Pancreas (tissue), 10 donors: Measurements from ENCODE around the gene GLT8D2. TPM values are rescaled to one million over a fixed set of nuclear protein-coding genes. Genes with fewer than 3 reads are reported as not detected.

Experiments used
- ATAC-seq, 4 donors: fragments of 200-7000 bp; cut with Tn5 transposase; one replicate each; pipeline versions ENCODE4 v1.8.0 to v1.9.1; 2020; ENCODE audit warnings: mild to moderate bottlenecking in 4 of 4, moderate library complexity in 4 of 4
- DNase-seq, 6 donors: peaks; one replicate each; pipeline ENCODE4 v3.0.0-alpha.2; 2020
- FAIRE-seq: peaks from 2 replicates; lab custom pipeline; 2012; peaks lifted over from hg19 to GRCh38; lab: Jason Lieb, UNC
- H3K27ac ChIP-seq, 4 donors: fragments of 200-600 bp; sonication (generic); 1 replicate in 3 of 4; 2 replicates in 1 of 4; pipeline versions ENCODE4 v1.5.0 to v1.8.0; 2020
- H3K27me3 ChIP-seq, 4 donors: fragments of 200-600 bp; one replicate each; pipeline ENCODE4 v1.8.0; 2021
- H3K36me3 ChIP-seq, 3 donors: fragments of 200-600 bp; sonication (generic) in 1 of 3; one replicate each; pipeline versions ENCODE4 v1.5.0 to v1.8.0; 2020 to 2021
- H3K4me1 ChIP-seq, 3 donors: fragments of 200-600 bp; one replicate each; pipeline ENCODE4 v1.8.0; 2021
- H3K4me3 ChIP-seq, 4 donors: fragments of 200-600 bp; sonication (generic) in 2 of 4; one replicate each; pipeline versions ENCODE4 v1.5.0 to v1.8.0; 2020 to 2021
- H3K9me3 ChIP-seq, 4 donors: fragments of 200-600 bp; one replicate each; pipeline ENCODE4 v1.8.0; 2021
- WGBS, 2 donors: extraction: QIAGEN DNeasy Blood & Tissue Kit; methylation state at CpG; one replicate each; pipeline ENCODE4 v1.1.7; 2013; 5-methylcytosine and 5-hydroxymethylcytosine counted together
- intact Hi-C, 3 donors: fragments of 100-400 bp; cut with DNase I; formaldehyde crosslinking; loops; one replicate each; pipeline versions ENCODE4 v1.11.1 to v1.14.2; 2022
- polyA plus RNA-seq, 2 donors: library from polyadenylated mRNA; stranded (reverse); fragments of 200-250 nt; gene quantifications; one replicate each; pipeline ENCODE4 v1.2.3, GENCODE V29; 2013
- total RNA-seq, 6 donors: library from RNA; stranded (reverse); fragmentation: NEBNext Ultra II Directional in 4 of 6; extraction: Animal tissue kit (Norgen Biotek cat#: 25700) in 4 of 6; gene quantifications; one replicate each; pipeline versions ENCODE4 v1.2.1 to v1.2.4, GENCODE V29; 2021 to 2023
- TF ChIP-seq, protein P1 (sequence below), 4 donors: fragments of 200-600 bp; sonication (generic) in 3 of 4; IDR thresholded peaks; one replicate each; pipeline versions ENCODE4 v1.5.0 to v1.8.0; 2021; ENCODE audit warnings: antibody characterized with exemption in 4 of 4
- donor health status: healthy with polysubstance abuse.
- donor health status: DM: no; HTN: no; CAD: no; lungs with moderate emphysema.
- donor health status: DM: no; HTN: no; CAD: no.
- donor health status: control.
- donor health status: control.
- donor health status: Bipolar disorder and iron deficiency.
- donor health status: DM: yes; HTN: yes; CAD: no.
- donor health status: DM: no; HTN: no; CAD: no.
- donor health status: DM: no; HTN: no; CAD: no.
- donor health status: DM: yes; HTN: yes; CAD: no.

The GLT8D2 gene
- total and polyA plus RNA-seq, 8 donors: 0.32 to 5.3 (median 2.3) TPM

DNA sequence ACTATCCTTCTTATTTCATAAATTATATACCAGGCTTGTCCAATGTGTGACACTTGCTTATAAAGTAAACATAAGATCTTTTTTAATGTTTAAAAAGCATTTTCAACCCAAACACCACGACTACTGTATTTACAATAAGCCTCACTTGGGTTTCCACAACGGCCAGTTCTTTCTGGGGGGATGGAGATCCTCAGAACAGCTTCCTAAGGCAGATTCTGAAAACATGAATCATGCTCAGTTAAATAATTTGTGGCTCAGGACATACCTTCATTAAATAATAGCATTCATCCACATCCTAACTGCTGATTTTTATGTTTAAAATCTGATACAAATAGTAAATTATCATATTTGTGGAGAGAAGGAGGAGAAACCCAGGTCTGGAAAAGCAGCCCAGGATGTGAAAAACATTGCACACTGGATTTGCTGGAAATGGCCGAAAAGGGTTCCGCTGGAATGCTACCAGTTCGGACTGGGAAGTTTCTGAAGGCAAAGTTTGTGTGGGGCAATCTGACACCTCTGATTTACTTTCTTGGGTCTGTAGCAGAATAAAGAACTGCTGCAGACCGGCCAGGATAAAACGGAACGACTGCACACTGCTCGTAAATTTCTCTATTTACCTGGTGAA lies 597 bp downstream of the GLT8D2 start:
- H3K4me3 ChIP-seq: peak overlapping the region in 2 of 4 donors; percentile 20 to 41
- no peaks in the 10 kb centered on the region for H3K27me3 ChIP-seq
- intact Hi-C loops: no loop called here
- DNase-seq (no peak), FAIRE-seq (no peak), ATAC-seq (peak in 1 of 4 donors; percentile 24)
- H3K27ac ChIP-seq: peak overlapping the region in 1 of 4 donors; percentile 2
- 24 to 26% methylated on average over 9 of the region's 9 CpGs for WGBS, 2 donors
- H3K9me3 ChIP-seq: no peaks in the 10 kb centered on the region
- peaks cover 0 to 2% (median 0%) of the 10 kb centered on the region in 3 donors for H3K4me1 ChIP-seq
- H3K36me3 ChIP-seq: no peaks in the 10 kb centered on the region
- TF ChIP-seq, protein P1, sequence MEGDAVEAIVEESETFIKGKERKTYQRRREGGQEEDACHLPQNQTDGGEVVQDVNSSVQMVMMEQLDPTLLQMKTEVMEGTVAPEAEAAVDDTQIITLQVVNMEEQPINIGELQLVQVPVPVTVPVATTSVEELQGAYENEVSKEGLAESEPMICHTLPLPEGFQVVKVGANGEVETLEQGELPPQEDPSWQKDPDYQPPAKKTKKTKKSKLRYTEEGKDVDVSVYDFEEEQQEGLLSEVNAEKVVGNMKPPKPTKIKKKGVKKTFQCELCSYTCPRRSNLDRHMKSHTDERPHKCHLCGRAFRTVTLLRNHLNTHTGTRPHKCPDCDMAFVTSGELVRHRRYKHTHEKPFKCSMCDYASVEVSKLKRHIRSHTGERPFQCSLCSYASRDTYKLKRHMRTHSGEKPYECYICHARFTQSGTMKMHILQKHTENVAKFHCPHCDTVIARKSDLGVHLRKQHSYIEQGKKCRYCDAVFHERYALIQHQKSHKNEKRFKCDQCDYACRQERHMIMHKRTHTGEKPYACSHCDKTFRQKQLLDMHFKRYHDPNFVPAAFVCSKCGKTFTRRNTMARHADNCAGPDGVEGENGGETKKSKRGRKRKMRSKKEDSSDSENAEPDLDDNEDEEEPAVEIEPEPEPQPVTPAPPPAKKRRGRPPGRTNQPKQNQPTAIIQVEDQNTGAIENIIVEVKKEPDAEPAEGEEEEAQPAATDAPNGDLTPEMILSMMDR (IDR thresholded peaks at IDR 0.05): no peak

DNA sequence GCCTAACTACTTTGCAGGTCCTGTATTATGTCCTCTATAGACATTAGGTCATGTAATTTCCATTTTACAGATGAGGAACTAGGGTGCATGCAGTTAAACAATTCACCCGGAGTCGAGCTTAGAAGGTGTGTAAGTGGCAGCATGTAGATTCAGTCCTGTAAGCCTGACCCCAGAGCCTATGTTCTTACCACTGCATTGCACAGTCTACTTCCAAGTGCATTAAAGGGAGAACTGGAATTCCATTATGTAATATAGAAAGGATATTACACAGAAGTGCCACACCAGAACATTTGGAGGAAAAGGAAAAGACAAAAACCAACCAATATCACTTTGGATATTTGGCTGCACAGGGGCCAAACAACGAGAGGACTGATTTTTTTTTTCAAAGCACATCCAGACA lies 1.2 kb downstream of the GLT8D2 start:
- H3K27me3 ChIP-seq: no peaks in the 10 kb centered on the region
- no peaks in the 10 kb centered on the region for H3K9me3 ChIP-seq
- no peak for DNase-seq
- H3K27ac ChIP-seq: no peak overlapping the region
- H3K4me1 ChIP-seq: no peaks in the 10 kb centered on the region
- no peaks in the 10 kb centered on the region for H3K36me3 ChIP-seq
- intact Hi-C loops: no loop called here
- ATAC-seq: no peak
- TF ChIP-seq, protein P1 (IDR thresholded peaks at IDR 0.05): no peak
- FAIRE-seq: no peak
- H3K4me3 ChIP-seq: no peak overlapping the region
- 83 to 87% methylated on average over 3 of the region's 3 CpGs for WGBS, 2 donors

DNA sequence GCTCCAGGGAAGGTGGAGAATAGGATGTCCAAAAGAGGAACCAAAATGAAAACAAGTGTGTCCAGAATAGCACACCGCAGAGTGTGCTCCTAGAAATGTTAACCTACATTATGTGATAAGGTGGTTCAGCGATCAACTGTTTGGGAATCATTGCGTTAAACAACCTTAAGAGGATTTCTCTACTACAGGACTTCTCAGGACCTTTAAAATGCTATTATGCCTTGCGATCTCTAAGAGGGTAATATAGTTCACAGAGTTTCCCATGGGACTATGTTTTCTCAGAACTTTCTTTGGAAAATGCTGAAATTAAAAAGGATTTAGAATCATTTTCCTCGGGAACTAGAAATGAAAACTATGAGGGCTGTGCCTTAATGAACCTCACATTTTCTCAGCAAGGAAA lies 1.8 kb downstream of the GLT8D2 start:
- Histone ChIP-seq H3K36me3 (no peaks in the 10 kb centered on the region), H3K9me3 (no peaks in the 10 kb centered on the region), H3K4me3 (no peak overlapping the region), H3K4me1 (no peaks in the 10 kb centered on the region), H3K27me3 (no peaks in the 10 kb centered on the region), H3K27ac (no peak overlapping the region)
- ATAC-seq (no peak), FAIRE-seq (no peak), DNase-seq (no peak)
- intact Hi-C loops: no loop called here
- TF ChIP-seq, protein P1 (IDR thresholded peaks at IDR 0.05): no peak
- 91 to 92% methylated on average over 5 of the region's 5 CpGs for WGBS, 2 donors

DNA sequence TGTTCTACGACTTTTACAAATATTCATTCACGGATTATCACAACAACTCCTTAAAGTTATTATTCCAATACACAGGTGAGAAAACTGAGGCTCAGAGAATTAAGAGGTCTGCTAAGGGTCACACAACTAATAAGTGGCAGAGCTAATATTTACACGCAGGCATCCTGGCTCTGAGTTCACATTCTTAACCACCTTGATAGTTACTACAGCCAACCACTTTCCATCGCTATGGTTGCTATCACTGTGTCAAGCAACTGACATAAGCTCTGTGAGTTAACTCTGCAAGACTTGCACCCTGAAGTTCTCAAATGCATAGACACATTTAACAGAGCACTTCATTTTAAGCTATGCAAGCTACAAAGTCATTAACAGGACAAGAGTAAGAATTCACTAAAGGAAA lies 3.7 kb downstream of the GLT8D2 start:
- no peaks in the 10 kb centered on the region for H3K36me3 ChIP-seq
- TF ChIP-seq, protein P1 (IDR thresholded peaks at IDR 0.05): no peak
- ATAC-seq (no peak), DNase-seq (no peak), FAIRE-seq (no peak)
- H3K27me3 ChIP-seq: no peaks in the 10 kb centered on the region
- WGBS, 2 donors: 73 to 78% methylated on average over 4 of the region's 4 CpGs
- no peaks in the 10 kb centered on the region for H3K4me1 ChIP-seq
- no peak overlapping the region for H3K4me3 ChIP-seq
- intact Hi-C loops: no loop called here
- H3K27ac ChIP-seq: no peak overlapping the region
- no peaks in the 10 kb centered on the region for H3K9me3 ChIP-seq

DNA sequence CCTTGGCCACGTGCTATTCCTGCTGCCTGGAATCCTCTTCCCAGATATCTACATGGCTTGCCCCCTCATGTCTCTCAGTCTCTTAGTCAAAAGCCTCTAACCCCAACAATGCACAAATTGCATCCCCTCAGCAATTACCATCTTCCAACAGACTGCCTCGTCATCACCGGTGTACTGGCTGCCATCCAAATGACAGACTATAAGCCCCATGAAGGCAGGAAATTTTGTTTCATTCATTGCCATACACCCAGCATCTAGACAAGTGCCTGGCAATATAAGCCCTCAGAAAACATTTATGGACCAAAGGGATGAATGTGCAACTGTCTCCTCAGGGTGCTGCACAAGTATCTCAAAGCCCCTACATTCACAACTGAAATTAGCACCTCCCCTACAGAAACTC lies 5.8 kb downstream of the GLT8D2 start:
- ATAC-seq (no peak), FAIRE-seq (no peak), DNase-seq (no peak)
- Histone ChIP-seq H3K4me3 (no peak overlapping the region), H3K36me3 (no peaks in the 10 kb centered on the region), H3K4me1 (no peaks in the 10 kb centered on the region), H3K9me3 (no peaks in the 10 kb centered on the region), H3K27ac (no peak overlapping the region), H3K27me3 (no peaks in the 10 kb centered on the region)
- TF ChIP-seq, protein P1 (IDR thresholded peaks at IDR 0.05): no peak
- 88% methylated on average over 3 of the region's 3 CpGs for WGBS, 2 donors
- intact Hi-C loops: no loop called here
